Calu3 (cell line): ENCODE data around the gene WNK1. TPM values are rescaled to one million over a fixed set of nuclear protein-coding genes. Genes with fewer than 3 reads are reported as not detected.
"Not testable (repeated sequence)": the region's sequence is repeated elsewhere in the genome, so short reads cannot be mapped to it uniquely, and the experiment has no call there.

ENCODE experiments used
- Bru-seq: library from RNA; stranded (reverse); fragments of 400-500 nt; gene quantifications from one replicate; lab custom pipeline; 2021; lab: Mats Ljungman, UMichigan
- BruChase-seq, 2 experiments: library from RNA; stranded (reverse); fragments of 400-500 nt; gene quantifications; one replicate each; lab custom pipeline; 2021; lab: Mats Ljungman, UMichigan
- BruUV-seq: library from RNA; stranded (reverse); fragments of 400-500 nt; replicated peaks from 2 replicates; lab custom pipeline; 2021; lab: Mats Ljungman, UMichigan
- CTCF ChIA-PET: fragments of 300-600 bp; sonication (Branson Sonifier 250); formaldehyde crosslinking; loops from one replicate; lab custom pipeline; 2022; ENCODE audit warnings: antibody characterized with exemption; lab: Charles Lee
- DNase-seq: peaks from one replicate; pipeline ENCODE4 v3.0.0; 2022
- H3K27ac Mint-ChIP-seq: one replicate; pipeline ENCODE4 v1.8.0; 2022; ENCODE audit warnings: mixed read lengths; ENCODE audit not compliant: unreplicated experiment
- H3K27me3 Mint-ChIP-seq: one replicate; pipeline ENCODE4 v1.8.0; 2022; ENCODE audit warnings: mixed read lengths; ENCODE audit not compliant: unreplicated experiment
- H3K36me3 Mint-ChIP-seq: one replicate; pipeline ENCODE4 v1.8.0; 2022; ENCODE audit warnings: mild to moderate bottlenecking, moderate library complexity, mixed read lengths; ENCODE audit not compliant: insufficient read depth, unreplicated experiment
- H3K4me1 Mint-ChIP-seq: one replicate; pipeline ENCODE4 v1.8.0; 2022; ENCODE audit warnings: mild to moderate bottlenecking, low read depth, mixed read lengths; ENCODE audit not compliant: unreplicated experiment
- H3K4me3 Mint-ChIP-seq: one replicate; pipeline ENCODE4 v1.8.0; 2022; ENCODE audit warnings: mild to moderate bottlenecking, low read depth, moderate library complexity, mixed read lengths; ENCODE audit not compliant: unreplicated experiment
- H3K9me3 Mint-ChIP-seq: one replicate; pipeline ENCODE4 v1.8.0; 2022; ENCODE audit warnings: low read depth, mixed read lengths; ENCODE audit not compliant: unreplicated experiment
- CTCF ChIP-seq: fragments of 200-600 bp; IDR thresholded peaks from one replicate; pipeline ENCODE4 v1.8.0; 2022; ENCODE audit warnings: antibody characterized with exemption; ENCODE audit not compliant: unreplicated experiment
- intact Hi-C: fragments of 100-400 bp; cut with micrococcal nuclease; formaldehyde crosslinking; loops from one replicate; pipeline ENCODE4 v1.10.0; 2022; ENCODE audit not compliant: unreplicated experiment
- long read RNA-seq: library from polyadenylated mRNA; stranded (forward); transcript quantifications from one replicate; pipeline ENCODE4 v2.0.0, GENCODE V29; 2022
- total RNA-seq: library from RNA; stranded (reverse); gene quantifications from 2 replicates; pipeline ENCODE4 v1.2.3, GENCODE V29; 2022

Gene WNK1
- total RNA-seq (93.8 and 107 TPM in 2 replicates), Bru-seq, nascent RNA (percentile 87 among the genes with signal in this experiment), BruChase-seq, experiment 1, labeled RNA remaining after a 6-hour chase (percentile 88 among the genes with signal in this experiment), BruChase-seq, experiment 2, labeled RNA remaining after a 2-hour chase (percentile 82 among the genes with signal in this experiment)
- long read RNA-seq, partial matches to known transcripts, result 0 of 13 reads
- long read RNA-seq, other reads (novel, unspliced or antisense), result 13 of 13 reads

GRCh38 chr12:751999-752694 is at the start of gene WNK1:
Gene WNK1, plus strand, starts transcription at chr12:752579. Its CDS starts 987 bp downstream, at chr12:753566.
- H3K4me3 Mint-ChIP-seq, result no peak within 1 kb of the TSS
- CTCF ChIA-PET, result interaction anchor here (0.6 to 2.4 kb wide), 12 partner anchors 10 to 264 kb away, joined by 3 to 25 read pairs (median 6); partner anchors contain the start of gene RAD52
- intact Hi-C loops, result loop anchor here (2.0 to 10.0 kb wide), 2 partner anchors 107 to 175 kb away; no protein-coding TSS in a partner anchor
- no peak for TF ChIP-seq CTCF
- DNase-seq, result peak; percentile 95
- H3K9me3 Mint-ChIP-seq, result no peaks in the 10 kb centered on the region
- peaks cover 17% of the 10 kb centered on the region for H3K4me1 Mint-ChIP-seq
- H3K27me3 Mint-ChIP-seq, result no peaks in the 10 kb centered on the region
- BruUV-seq, result no TSS peak
- peak within 1 kb of the TSS; percentile 88 for H3K27ac Mint-ChIP-seq
- H3K36me3 Mint-ChIP-seq, result peaks cover 13% of the 10 kb centered on the region

- DNase-seq, result no peak
- BruUV-seq, result no TSS peak
- Mint-ChIP-seq H3K4me3 (no peak overlapping the region), H3K9me3 (no peaks in the 10 kb centered on the region), H3K27ac (no peak overlapping the region), H3K27me3 (no peaks in the 10 kb centered on the region), H3K36me3 (no peaks in the 10 kb centered on the region), H3K4me1 (no peaks in the 10 kb centered on the region)
- CTCF ChIA-PET, result no interaction called here
- no peak for TF ChIP-seq CTCF
- intact Hi-C loops, result no loop called here
Observed at GRCh38 chr12:704516-705242, 47.7 kb upstream of the WNK1 start.

DNA sequence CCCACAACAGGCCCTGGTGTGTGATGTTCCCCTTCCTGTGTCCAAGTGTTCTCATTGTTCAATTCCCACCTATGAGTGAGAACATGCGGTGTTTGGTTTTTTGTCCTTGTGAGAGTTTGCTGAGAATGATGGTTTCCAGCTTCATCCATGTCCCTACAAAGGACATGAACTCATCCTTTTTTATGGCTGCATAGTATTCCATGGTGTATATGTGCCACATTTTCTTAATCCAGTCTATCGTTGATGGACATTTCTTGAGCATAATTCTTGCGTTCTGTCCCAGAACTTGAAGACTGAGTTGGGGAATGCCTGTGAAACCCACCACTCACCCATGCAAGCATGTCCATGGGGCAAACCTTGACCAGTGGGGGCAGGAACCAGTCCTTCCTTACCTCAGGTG is 44.3 kb upstream of the WNK1 start:
- H3K9me3 Mint-ChIP-seq, DNase-seq, H3K27ac Mint-ChIP-seq, intact Hi-C loops, H3K27me3 Mint-ChIP-seq, H3K4me3 Mint-ChIP-seq, H3K36me3 Mint-ChIP-seq, CTCF ChIA-PET, BruUV-seq: not testable (repeated sequence)
- H3K4me1 Mint-ChIP-seq, result peaks cover 12% of the 10 kb centered on the region

DNA sequence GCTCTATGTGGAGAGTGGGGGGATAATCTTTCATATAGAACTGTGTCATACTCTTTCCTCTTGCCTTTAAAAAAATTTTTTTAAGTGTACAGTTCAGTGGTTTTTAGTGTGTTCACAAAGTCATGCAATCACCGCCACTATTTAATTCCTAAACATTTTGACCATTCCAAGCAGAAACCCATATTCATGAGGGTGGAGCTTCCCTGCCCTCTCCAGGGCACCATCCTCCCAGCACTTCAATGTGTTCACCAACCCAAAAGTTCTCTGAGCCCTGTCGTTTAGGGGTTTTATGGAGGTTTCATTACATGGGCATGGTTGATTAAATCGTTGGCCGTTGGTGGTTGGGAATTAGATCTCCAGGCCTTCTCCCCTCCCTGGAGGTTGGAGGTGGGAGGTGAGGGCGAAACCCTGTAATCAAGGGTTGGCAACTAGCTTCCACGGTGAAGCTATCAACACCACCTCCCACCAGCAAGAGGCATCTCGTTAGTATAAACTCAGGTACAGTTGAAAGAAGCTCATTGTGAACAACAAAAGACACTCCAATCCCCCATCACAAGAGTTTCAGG is 42.8 kb upstream of the WNK1 start:
- BruUV-seq, result no TSS peak
- Mint-ChIP-seq H3K9me3 (no peaks in the 10 kb centered on the region), H3K27ac (no peak overlapping the region), H3K4me3 (no peak overlapping the region), H3K36me3 (no peaks in the 10 kb centered on the region), H3K4me1 (peaks cover 12% of the 10 kb centered on the region), H3K27me3 (no peaks in the 10 kb centered on the region)
- CTCF ChIA-PET, result no interaction called here
- no peak for DNase-seq
- intact Hi-C loops, result no loop called here
- TF ChIP-seq CTCF, result no peak
